H9 (cell line): ENCODE results near the gene IL25. TPM values are rescaled to one million over a fixed set of nuclear protein-coding genes. Genes with fewer than 3 reads are reported as not detected.

ENCODE experiments used
- DNase-seq: peaks from one replicate; pipeline ENCODE4 v3.0.0-alpha.2; 2017
- H2AFZ ChIP-seq: one replicate; pipeline ENCODE4 v1.6.1; 2013; ENCODE audit warnings: mild to moderate bottlenecking, low read length, control low read depth, moderate library complexity
- H2AK5ac ChIP-seq: 2 replicates; pipeline ENCODE4 v1.6.1; 2013; ENCODE audit warnings: low read length, control low read depth, mixed read lengths; ENCODE audit not compliant: insufficient read length
- H2BK120ac ChIP-seq: one replicate; pipeline ENCODE4 v1.6.1; 2013; ENCODE audit warnings: low read depth, mild to moderate bottlenecking, low read length, control low read depth, inconsistent platforms; ENCODE audit not compliant: poor library complexity, severe bottlenecking
- H2BK12ac ChIP-seq: 2 replicates; pipeline ENCODE4 v1.6.1; 2013; ENCODE audit warnings: low read length, control low read depth, mixed read lengths, low read depth; ENCODE audit not compliant: insufficient read length
- H2BK15ac ChIP-seq: 2 replicates; pipeline ENCODE4 v1.6.1; 2013; ENCODE audit warnings: low read depth, low read length, control low read depth
- H2BK20ac ChIP-seq: one replicate; pipeline ENCODE4 v1.6.1; 2013; ENCODE audit warnings: low read depth, mild to moderate bottlenecking, low read length, control low read depth, inconsistent platforms; ENCODE audit not compliant: poor library complexity, severe bottlenecking
- H2BK5ac ChIP-seq: 2 replicates; pipeline ENCODE4 v1.6.1; 2013; ENCODE audit warnings: low read length, control low read depth, mixed read lengths; ENCODE audit not compliant: insufficient read length
- H3K14ac ChIP-seq: 2 replicates; pipeline ENCODE4 v1.6.1; 2013; ENCODE audit warnings: low read length, control low read depth; ENCODE audit not compliant: insufficient read depth
- H3K18ac ChIP-seq: 2 replicates; pipeline ENCODE4 v1.6.1; 2013; ENCODE audit warnings: low read depth, mild to moderate bottlenecking, mixed read lengths, low read length, control low read depth; ENCODE audit not compliant: insufficient read length
- H3K23ac ChIP-seq: 2 replicates; pipeline ENCODE4 v1.6.1; 2013; ENCODE audit warnings: low read length, control low read depth, mixed read lengths, low read depth; ENCODE audit not compliant: insufficient read length
- H3K23me2 ChIP-seq: 2 replicates; pipeline ENCODE4 v1.6.1; 2013; ENCODE audit warnings: low read depth, mild to moderate bottlenecking, mixed read lengths, low read length, control low read depth; ENCODE audit not compliant: insufficient read length, poor library complexity, severe bottlenecking
- H3K27ac ChIP-seq: 2 replicates; pipeline ENCODE4 v1.5.1; 2013; ENCODE audit warnings: low read length, control low read depth, mixed read lengths, low read depth; ENCODE audit not compliant: insufficient read length
- H3K27me3 ChIP-seq: 2 replicates; pipeline ENCODE4 v1.6.1; 2013; ENCODE audit warnings: low read length, control low read depth, inconsistent platforms; ENCODE audit not compliant: insufficient read depth
- H3K4ac ChIP-seq: 2 replicates; pipeline ENCODE4 v1.6.1; 2013; ENCODE audit warnings: low read depth, mild to moderate bottlenecking, control low read depth, inconsistent platforms, low read length, moderate library complexity
- H3K4me1 ChIP-seq: 2 replicates; pipeline ENCODE4 v1.6.1; 2013; ENCODE audit warnings: low read length, control low read depth, inconsistent platforms; ENCODE audit not compliant: insufficient read depth
- H3K4me2 ChIP-seq: 2 replicates; pipeline ENCODE4 v1.6.1; 2013; ENCODE audit warnings: low read length, control low read depth, mixed read lengths; ENCODE audit not compliant: insufficient read length, insufficient read depth
- H3K56ac ChIP-seq: 2 replicates; pipeline ENCODE4 v1.6.1; 2013; ENCODE audit warnings: low read depth, mild to moderate bottlenecking, mixed read lengths, low read length, control low read depth; ENCODE audit not compliant: insufficient read length
- H3K79me1 ChIP-seq: 2 replicates; pipeline ENCODE4 v1.6.1; 2013; ENCODE audit warnings: low read depth, mild to moderate bottlenecking, moderate library complexity, low read length, control low read depth, inconsistent platforms; ENCODE audit not compliant: insufficient read depth, poor library complexity, severe bottlenecking
- H3K79me2 ChIP-seq: 2 replicates; pipeline ENCODE4 v1.6.1; 2013; ENCODE audit warnings: low read length, control low read depth, inconsistent platforms; ENCODE audit not compliant: insufficient read depth
- H3K9ac ChIP-seq: 2 replicates; pipeline ENCODE4 v1.6.1; 2013; ENCODE audit warnings: low read length, control low read depth, mixed read lengths; ENCODE audit not compliant: insufficient read length; ENCODE audit errors: extremely low read depth
- H3K9me3 ChIP-seq: one replicate; pipeline ENCODE4 v1.6.1; 2013; ENCODE audit warnings: low read depth, low read length, inconsistent platforms; ENCODE audit not compliant: control insufficient read depth
- H3T11ph ChIP-seq: one replicate; pipeline ENCODE4 v1.6.1; 2013; ENCODE audit warnings: mild to moderate bottlenecking, low read length, control low read depth, inconsistent platforms
- H4K20me1 ChIP-seq: one replicate; pipeline ENCODE4 v1.6.1; 2013; ENCODE audit not compliant: control insufficient read depth, insufficient read length, insufficient read depth
- H4K5ac ChIP-seq: 2 replicates; pipeline ENCODE4 v1.6.1; 2013; ENCODE audit warnings: low read depth, mild to moderate bottlenecking, mixed read lengths, low read length, control low read depth; ENCODE audit not compliant: insufficient read length
- H4K8ac ChIP-seq: replicated peaks from 2 replicates; pipeline ENCODE4 v1.6.1; 2013; ENCODE audit warnings: low read length, control low read depth, mixed read lengths, low read depth; ENCODE audit not compliant: insufficient read length
- H4K91ac ChIP-seq: 2 replicates; pipeline ENCODE4 v1.6.1; 2013; ENCODE audit warnings: low read depth, mild to moderate bottlenecking, moderate library complexity, mixed read lengths, low read length, control low read depth; ENCODE audit not compliant: insufficient read length
- H3K27ac Mint-ChIP-seq, 3 experiments: 2 replicates in 2 of 3; 3 replicates in 1 of 3; pipeline ENCODE4 v1.8.0; 2020 to 2021; ENCODE audit warnings: mixed read lengths in 3 of 3, mild to moderate bottlenecking in 1 of 3, moderate library complexity in 1 of 3
- H3K27me3 Mint-ChIP-seq: 2 replicates; pipeline ENCODE4 v1.8.0; 2021; ENCODE audit warnings: low read depth, mild to moderate bottlenecking, moderate library complexity, mixed read lengths
- H3K36me3 Mint-ChIP-seq, 3 experiments: 2 replicates in 2 of 3; 3 replicates in 1 of 3; pipeline ENCODE4 v1.8.0; 2020 to 2021; ENCODE audit warnings: low read depth in 3 of 3, mixed read lengths in 3 of 3; ENCODE audit not compliant: insufficient read depth in 1 of 3
- H3K4me1 Mint-ChIP-seq, 2 experiments: 2 replicates each; pipeline ENCODE4 v1.8.0; 2020; ENCODE audit warnings: mixed read lengths in 2 of 2
- H3K4me3 Mint-ChIP-seq, 2 experiments: 2 replicates in 1 of 2; 3 replicates in 1 of 2; pipeline ENCODE4 v1.8.0; 2020 to 2021; ENCODE audit warnings: mild to moderate bottlenecking in 2 of 2, mixed read lengths in 2 of 2, moderate library complexity in 1 of 2
- H3K9me3 Mint-ChIP-seq, 2 experiments: 2 replicates in 1 of 2; 3 replicates in 1 of 2; pipeline ENCODE4 v1.8.0; 2020; ENCODE audit warnings: mild to moderate bottlenecking in 2 of 2, mixed read lengths in 2 of 2, moderate library complexity in 1 of 2
- CTCF ChIP-seq: fragments of 200-600 bp; sonication (generic); conservative IDR thresholded peaks from 3 replicates; pipeline ENCODE4 v1.8.0; 2021; ENCODE audit warnings: antibody characterized with exemption, mild to moderate bottlenecking
- total RNA-seq: library from RNA; stranded (reverse); gene quantifications from 2 replicates; pipeline ENCODE4 v1.2.1, GENCODE V29; 2021

Gene IL25
- total RNA-seq, 1 experiment from 2014 or later = not detected

GRCh38 chr14:23361320-23361719 lies 11.3 kb upstream of the IL25 start:
- no peak overlapping the region for H2AFZ ChIP-seq
- no peak overlapping the region for H3T11ph ChIP-seq
- no peak overlapping the region for H2BK12ac ChIP-seq
- Mint-ChIP-seq H3K36me3 (peaks cover 21 to 54% (median 39%) of the 10 kb centered on the region in 3 experiments), H3K27ac (no peak overlapping the region; a peak in 1 of 7 replicates), H3K4me1 (peaks cover 23 to 28% of the 10 kb centered on the region in 2 experiments), H3K4me3 (no peak overlapping the region), H3K27me3 (peaks cover 5% of the 10 kb centered on the region), H3K9me3 (no peaks in the 10 kb centered on the region; a peak in 1 of 5 replicates)
- H4K5ac ChIP-seq = no peak overlapping the region
- H3K4me2 ChIP-seq = no peak overlapping the region
- no peak overlapping the region for H4K91ac ChIP-seq
- H3K4ac ChIP-seq = no peak overlapping the region
- H2AK5ac ChIP-seq = no peak overlapping the region
- peaks cover 4% of the 10 kb centered on the region; the same call in 1 of the 2 replicates for H3K4me1 ChIP-seq
- no peak for TF ChIP-seq CTCF
- no peak overlapping the region for H2BK20ac ChIP-seq
- no peak overlapping the region for H3K27ac ChIP-seq
- H3K23ac ChIP-seq = no peak overlapping the region
- no peak overlapping the region for H3K18ac ChIP-seq
- H3K79me2 ChIP-seq = no peaks in the 10 kb centered on the region
- H3K23me2 ChIP-seq = peaks cover 19% of the 10 kb centered on the region
- H4K8ac ChIP-seq = no peak overlapping the region
- H2BK15ac ChIP-seq = no peak overlapping the region
- H4K20me1 ChIP-seq = no peaks in the 10 kb centered on the region
- H3K9me3 ChIP-seq = no peaks in the 10 kb centered on the region
- no peak overlapping the region for H2BK120ac ChIP-seq
- no peaks in the 10 kb centered on the region for H3K79me1 ChIP-seq
- H3K27me3 ChIP-seq = no peaks in the 10 kb centered on the region
- H3K14ac ChIP-seq = no peak overlapping the region
- no peak overlapping the region for H3K56ac ChIP-seq
- no peak overlapping the region for H3K9ac ChIP-seq
- no peak for DNase-seq
- no peak overlapping the region for H2BK5ac ChIP-seq
